GM13976 (cell line): ENCODE measurements around the gene TAPT1.
A peak's percentile ranks its signal among the peaks of the same experiment; 100 is the strongest.

Experiments used
- DNase-seq: peaks from one replicate; pipeline ENCODE4 v3.0.0; 2012; ENCODE audit warnings: low spot score
- CTCF ChIP-seq: IDR thresholded peaks from 2 replicates; pipeline ENCODE4 v1.5.1; 2012; ENCODE audit warnings: borderline replicate concordance, mild to moderate bottlenecking; ENCODE audit not compliant: insufficient read depth; ENCODE audit errors: extremely low read depth, missing control alignments, control extremely low read depth
- in situ Hi-C: fragments of 300-500 bp; cut with MboI; formaldehyde crosslinking; loops from one replicate; pipeline ENCODE4 v1.12.0; 2022; ENCODE audit warnings: low sequenced_read_pairs, mixed read lengths, inconsistent platforms; ENCODE audit not compliant: unreplicated experiment

TAPT1 gene

GRCh38 chr4:16229604-16230003 is 3.3 kb upstream of the TAPT1 start:
- in situ Hi-C loops = no loop called here
- no peak for TF ChIP-seq CTCF
- DNase-seq = no peak

- TF ChIP-seq CTCF = no peak
- no peak for DNase-seq
- in situ Hi-C loops = no loop called here
Observed at GRCh38 chr4:16227462-16227868, 1.2 kb upstream of the TAPT1 start.

GRCh38 chr4:16226816-16227461 is 668 bp upstream of the TAPT1 start:
- no peak for TF ChIP-seq CTCF
- in situ Hi-C loops = no loop called here
- peak; percentile 64 for DNase-seq

GRCh38 chr4:16225167-16225862 is 956 bp downstream of the TAPT1 start:
- peak; percentile 25 for DNase-seq
- in situ Hi-C loops = no loop called here
- no peak for TF ChIP-seq CTCF

- TF ChIP-seq CTCF = no peak
- no peak for DNase-seq
- in situ Hi-C loops = no loop called here
Observed at GRCh38 chr4:16224264-16225166, 1.8 kb downstream of the TAPT1 start.

GRCh38 chr4:16222957-16223527 is 3.2 kb downstream of the TAPT1 start:
- no peak for TF ChIP-seq CTCF
- no peak for DNase-seq
- in situ Hi-C loops = no loop called here
